GM12878 (cell line): ENCODE results near the gene ERC1. TPM values are rescaled to one million over a fixed set of nuclear protein-coding genes. Genes with fewer than 3 reads are reported as not detected.

Experiments
- ATAC-seq: fragments of 200-7000 bp; cut with Tn5 transposase; 3 replicates; pipeline ENCODE4 v1.9.1; 2020; ENCODE audit warnings: mild to moderate bottlenecking, moderate library complexity
- BruUV-seq: library from RNA; stranded (reverse); fragments of 400-500 nt; replicated peaks from 2 replicates; lab custom pipeline; 2021; lab: Mats Ljungman, UMichigan
- CTCF ChIA-PET: fragments of 300-600 bp; sonication (Branson Sonifier 250); formaldehyde crosslinking; extraction: SDS; loops from one replicate; lab custom pipeline; 2021; ENCODE audit warnings: inconsistent platforms; lab: Yijun Ruan, JAX
- POLR2A ChIA-PET: fragments of 350-600 bp; formaldehyde crosslinking; extraction: SDS; loops from one replicate; lab custom pipeline; 2021; ENCODE audit warnings: inconsistent platforms; lab: Charles Lee
- RAD21 ChIA-PET: fragments of 300-600 bp; sonication (Branson Sonifier 250); formaldehyde crosslinking; loops from one replicate; lab custom pipeline; 2023; ENCODE audit warnings: antibody characterized with exemption; ENCODE audit not compliant: unreplicated experiment; lab: Charles Lee
- SMC1A ChIA-PET: fragments of 300-600 bp; sonication (Branson Sonifier 250); formaldehyde crosslinking; loops from one replicate; lab custom pipeline; 2023; ENCODE audit not compliant: unreplicated experiment, uncharacterized antibody; lab: Charles Lee
- DNase-seq: peaks from one replicate; pipeline ENCODE4 v3.0.0-alpha.2; 2011; ENCODE audit warnings: low read depth, low spot score
- FAIRE-seq: peaks from 3 replicates; lab custom pipeline; 2011; peaks lifted over from hg19 to GRCh38; lab: Jason Lieb, UNC
- H2AFZ ChIP-seq: 2 replicates; pipeline ENCODE4 v1.6.0; 2011; ENCODE audit warnings: low read depth, low read length, control low read depth; ENCODE audit not compliant: control insufficient read depth
- H3K27ac ChIP-seq: 2 replicates; pipeline ENCODE4 v1.5.1; 2011; ENCODE audit warnings: control low read depth; ENCODE audit not compliant: control insufficient read depth, insufficient read depth
- H3K27me3 ChIP-seq, 2 experiments: replicated peaks in 1 of 2; 2 replicates each; pipeline versions ENCODE4 v1.6.0 to v1.6.1; 2011; ENCODE audit warnings: low read length in 1 of 2; ENCODE audit not compliant: control insufficient read depth in 2 of 2, insufficient read depth in 2 of 2
- H3K36me3 ChIP-seq, 2 experiments: 2 replicates each; pipeline ENCODE4 v1.5.1; 2011; ENCODE audit warnings: low read length in 1 of 2; ENCODE audit not compliant: control insufficient read depth in 2 of 2, insufficient read depth in 2 of 2
- H3K4me1 ChIP-seq: 2 replicates; pipeline ENCODE4 v1.6.1; 2011; ENCODE audit warnings: mild to moderate bottlenecking, low read length, moderate library complexity, mixed read lengths; ENCODE audit not compliant: control insufficient read depth, insufficient read depth
- H3K4me2 ChIP-seq: 2 replicates; pipeline ENCODE4 v1.6.0; 2011; ENCODE audit warnings: control low read depth; ENCODE audit not compliant: control insufficient read depth, insufficient read depth
- H3K4me3 ChIP-seq: fragments of 200-600 bp; sonication (generic); 2 replicates; pipeline ENCODE4 v1.5.1; 2016
- H3K79me2 ChIP-seq: 2 replicates; pipeline ENCODE4 v1.6.0; 2011; ENCODE audit warnings: low read length; ENCODE audit not compliant: control insufficient read depth, insufficient read depth
- H3K9ac ChIP-seq: 2 replicates; pipeline ENCODE4 v1.8.0; 2011; ENCODE audit warnings: low read length, control low read depth, mixed read lengths; ENCODE audit not compliant: control insufficient read depth, insufficient read depth
- H3K9me3 ChIP-seq: replicated peaks from 3 replicates; pipeline ENCODE4 v1.5.1; 2011; ENCODE audit warnings: mild to moderate bottlenecking, low read length; ENCODE audit not compliant: control insufficient read depth, insufficient read depth
- H4K20me1 ChIP-seq: 2 replicates; pipeline ENCODE4 v1.6.0; 2011; ENCODE audit not compliant: control insufficient read depth, insufficient read depth
- BHLHE40 ChIP-seq, 2 experiments: fragments of 450-650 bp in 1 of 2; IDR thresholded peaks; 2 replicates each; pipeline ENCODE4 v1.6.1; 2011 to 2017; ENCODE audit warnings: low read depth in 2 of 2, borderline replicate concordance in 1 of 2, improper control_type of control experiment in 1 of 2, low read length in 1 of 2, mild to moderate bottlenecking in 1 of 2
- BMI1 ChIP-seq: fragments of 450-650 bp; IDR thresholded peaks from 2 replicates; pipeline ENCODE4 v1.6.1; 2016; ENCODE audit warnings: mild to moderate bottlenecking, moderate library complexity, borderline replicate concordance
- ETV6 ChIP-seq, 2 experiments: fragments of 450-650 bp in 1 of 2; IDR thresholded peaks in 1 of 2; conservative IDR thresholded peaks in 1 of 2; 2 replicates each; pipeline ENCODE4 v1.6.1; 2014; ENCODE audit warnings: antibody characterized with exemption in 1 of 2, borderline replicate concordance in 1 of 2, low read depth in 1 of 2, mild to moderate bottlenecking in 1 of 2, moderate library complexity in 1 of 2
- GABPA ChIP-seq: IDR thresholded peaks from 2 replicates; pipeline ENCODE4 v1.6.1; 2014; ENCODE audit warnings: antibody characterized with exemption, low read depth, mild to moderate bottlenecking, inconsistent platforms
- GATAD2B ChIP-seq: fragments of 450-650 bp; conservative IDR thresholded peaks from 2 replicates; pipeline ENCODE4 v1.6.1; 2017; ENCODE audit warnings: low read depth, mild to moderate bottlenecking, moderate library complexity
- MTA2 ChIP-seq: fragments of 450-650 bp; IDR thresholded peaks from 2 replicates; pipeline ENCODE4 v1.6.1; 2016; ENCODE audit warnings: low read depth, mild to moderate bottlenecking, moderate library complexity
- NR2C1 ChIP-seq: fragments of 450-650 bp; IDR thresholded peaks from 2 replicates; pipeline ENCODE4 v1.6.1; 2017; ENCODE audit warnings: antibody characterized with exemption, mild to moderate bottlenecking, moderate library complexity
- NR2C2 ChIP-seq: IDR thresholded peaks from 2 replicates; pipeline ENCODE4 v1.6.1; 2011; ENCODE audit warnings: borderline replicate concordance, low read depth; ENCODE audit not compliant: control insufficient read depth, insufficient read length
- RUNX3 ChIP-seq: IDR thresholded peaks from 2 replicates; pipeline ENCODE4 v1.6.1; 2012; ENCODE audit warnings: low read length, inconsistent platforms
- ZNF384 ChIP-seq: IDR thresholded peaks from 2 replicates; pipeline ENCODE4 v1.6.1; 2012; ENCODE audit warnings: low read depth, mild to moderate bottlenecking, low read length, improper control_type of control experiment, borderline replicate concordance
- ZSCAN29 ChIP-seq: fragments of 450-650 bp; IDR thresholded peaks from 2 replicates; pipeline ENCODE4 v1.6.1; 2017; ENCODE audit warnings: mild to moderate bottlenecking, moderate library complexity
- WGBS: methylation state at CpG from one replicate; pipeline ENCODE4 v1.1.6; 2016; ENCODE audit warnings: low lambda C conversion rate; ENCODE audit not compliant: insufficient replicate concordance, insufficient coverage; ENCODE audit errors: missing lambda C conversion rate; 5-methylcytosine and 5-hydroxymethylcytosine counted together
- in situ Hi-C: fragments of 300-500 bp; cut with MboI; formaldehyde crosslinking; loops from 9 replicates; pipeline ENCODE4 v1.14.3; 2018; ENCODE audit warnings: mixed read lengths
- intact Hi-C: fragments of 100-400 bp; cut with micrococcal nuclease; formaldehyde crosslinking; loops from one replicate; pipeline ENCODE4 v1.14.2; 2022; ENCODE audit not compliant: unreplicated experiment
- polyA plus RNA-seq, 11 experiments: library from polyadenylated mRNA; depleted of rRNA in 4 of 11; unstranded in 6 of 11; stranded (reverse) in 5 of 11; fragments of >200 nt; fragmentation: Nextera tagmentation in 4 of 11; fragmentation: Illumina TruSeq in 1 of 11; extraction: Ambion mirVana in 4 of 11; extraction: Trizol in 1 of 11; gene quantifications; 1 replicate in 1 of 11; 2 replicates in 10 of 11; pipeline versions ENCODE4 v1.2.1 to v1.2.3, GENCODE V29; 2011 to 2016; ENCODE audit warnings: inconsistent platforms in 2 of 11, missing spikeins in 2 of 11, low read depth in 1 of 11
- total RNA-seq, 4 experiments: library from RNA; depleted of rRNA in 3 of 4; stranded (reverse); fragments of >200 nt in 3 of 4; fragmentation: Illumina TruSeq in 1 of 4; extraction: Trizol in 1 of 4; gene quantifications; 2 replicates each; pipeline versions ENCODE4 v1.2.1 to v1.2.3, GENCODE V29; 2013 to 2021
- TF ChIP-seq, protein P1 (sequence below): IDR thresholded peaks from 2 replicates; pipeline ENCODE4 v1.6.1; 2012; ENCODE audit warnings: low read depth, low read length, improper control_type of control experiment

The ERC1 gene
- total and polyA plus RNA-seq, 10 of the 15 experiments (the other 5 are each of a cell fraction or from before 2014, with no cell fraction given) = 0.75 to 8.0 (median 5.0) TPM

GRCh38 chr12:1534748-1535147, 543.7 kb downstream of the ERC1 start (continued):
- TF ChIP-seq GATAD2B = peak; percentile 19; the same call in 1 of the 2 replicates
- TF ChIP-seq BMI1 = no peak
- TF ChIP-seq RUNX3 = peak; percentile 85
- TF ChIP-seq ZNF384 = no peak

DNA sequence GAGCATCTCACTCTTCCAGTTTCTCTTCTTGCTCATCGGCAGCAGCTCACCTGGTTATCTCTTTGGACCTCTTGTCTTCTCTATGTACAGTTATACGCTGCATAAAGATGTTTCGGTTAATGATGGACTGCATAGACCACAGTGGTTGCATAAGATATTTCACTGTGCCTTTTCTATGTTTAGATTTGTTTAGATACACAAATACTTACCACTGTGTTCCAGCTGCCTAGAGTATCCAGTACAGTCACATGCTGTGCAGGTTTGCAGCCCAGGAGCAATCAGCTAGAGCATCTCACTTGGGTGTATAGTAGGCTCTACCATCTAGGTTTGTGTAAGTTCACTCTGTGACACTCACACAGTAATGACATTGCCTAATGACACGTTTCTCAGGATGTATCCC, 545.8 kb downstream of the ERC1 start:
- Histone ChIP-seq H3K27me3 (no peaks in the 10 kb centered on the region), H3K4me2 (no peak overlapping the region), H3K9me3 (no peaks in the 10 kb centered on the region), H3K36me3 (no peaks in the 10 kb centered on the region), H4K20me1 (no peaks in the 10 kb centered on the region), H3K4me3 (no peak overlapping the region), H3K9ac (no peak overlapping the region), H3K4me1 (peaks cover 31% of the 10 kb centered on the region), H2AFZ (no peak overlapping the region), H3K27ac (no peak overlapping the region), H3K79me2 (peaks cover 23% of the 10 kb centered on the region)
- intact Hi-C loops = no loop called here
- CTCF ChIA-PET = interaction anchor here (1.5 to 5.0 kb wide), 3 partner anchors 8 to 419 kb away, joined by 6 to 28 read pairs (median 6); no protein-coding TSS in a partner anchor
- WGBS = 77% methylated on average over 4 of the region's 4 CpGs
- SMC1A ChIA-PET = interaction anchor here (1.1 to 6.3 kb wide), 4 partner anchors 9 to 419 kb away, joined by 3 to 45 read pairs (median 21); no protein-coding TSS in a partner anchor
- DNase-seq (no peak), ATAC-seq (no peak), FAIRE-seq (no peak)
- POLR2A ChIA-PET = interaction anchor here (1.1 kb wide), 1 partner anchor 51 kb away, joined by 4 read pairs; no protein-coding TSS in a partner anchor
- RAD21 ChIA-PET = interaction anchor here (1.1 to 6.3 kb wide), 3 partner anchors 17 to 419 kb away, joined by 4 to 55 read pairs (median 5); no protein-coding TSS in a partner anchor
- BruUV-seq = no TSS peak
- TF ChIP-seq BHLHE40 (IDR thresholded peaks at IDR 0.05; ENCODE audit: borderline replicate concordance in 1 of 2, low read depth in 2 of 2, low read length in 1 of 2) (no peak), ETV6 (conservative IDR thresholded peaks at IDR 0.05 in 1 of 2, IDR thresholded peaks at IDR 0.05 in 1 of 2; ENCODE audit: borderline replicate concordance in 1 of 2, low read depth in 1 of 2) (no peak), ZSCAN29 (peak; percentile 84), NR2C1 (no peak), GABPA (no peak), NR2C2 (no peak), MTA2 (no peak)
- TF ChIP-seq, protein P1, sequence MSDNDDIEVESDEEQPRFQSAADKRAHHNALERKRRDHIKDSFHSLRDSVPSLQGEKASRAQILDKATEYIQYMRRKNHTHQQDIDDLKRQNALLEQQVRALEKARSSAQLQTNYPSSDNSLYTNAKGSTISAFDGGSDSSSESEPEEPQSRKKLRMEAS = no peak
- in situ Hi-C loops = no loop called here
